CD4-positive, alpha-beta T cell treated with Interleukin-17A for 4 hours (primary cell): ENCODE data around the gene ANXA8L1.
"Not testable (repeated sequence)": the region's sequence is repeated elsewhere in the genome, so short reads cannot be mapped to it uniquely, and the experiment has no call there.

Experiments
- DNase-seq: peaks from one replicate; pipeline ENCODE4 v3.0.0-alpha.2; 2020; ENCODE audit warnings: mixed read lengths

The ANXA8L1 gene

GRCh38 chr10:46375406-46375805 is at the start of gene ANXA8L1:
TSS of gene ANXA8L1 (plus strand) at chr10:46375776. CDS start at chr10:46375852, 76 bp downstream.
- not testable (repeated sequence) for DNase-seq

DNA sequence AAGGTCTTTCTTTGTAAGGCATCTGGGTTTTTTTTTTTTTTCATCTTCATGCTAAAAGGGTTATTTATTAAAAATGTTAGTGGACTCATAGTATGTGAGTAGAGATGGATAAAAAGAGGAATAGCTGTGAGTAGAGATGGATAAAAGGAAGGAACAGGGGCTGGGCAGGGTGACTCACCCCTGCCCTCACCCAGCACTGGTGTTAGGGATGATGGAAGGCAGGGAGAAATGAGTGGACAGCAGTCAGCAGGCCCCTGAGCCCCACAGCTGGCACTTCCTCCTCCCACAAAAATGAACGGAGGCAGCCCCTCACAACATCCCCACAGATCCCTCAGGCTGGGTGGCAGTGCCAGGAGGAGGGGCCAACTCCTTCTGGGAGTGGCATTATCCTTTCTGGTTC is 49.5 kb upstream of the ANXA8L1 start:
- no peak for DNase-seq

- no peak for DNase-seq
Observed at GRCh38 chr10:46326971-46327370, 48.6 kb upstream of the ANXA8L1 start.

GRCh38 chr10:46327685-46328084 is 47.9 kb upstream of the ANXA8L1 start:
- DNase-seq, result no peak

DNA sequence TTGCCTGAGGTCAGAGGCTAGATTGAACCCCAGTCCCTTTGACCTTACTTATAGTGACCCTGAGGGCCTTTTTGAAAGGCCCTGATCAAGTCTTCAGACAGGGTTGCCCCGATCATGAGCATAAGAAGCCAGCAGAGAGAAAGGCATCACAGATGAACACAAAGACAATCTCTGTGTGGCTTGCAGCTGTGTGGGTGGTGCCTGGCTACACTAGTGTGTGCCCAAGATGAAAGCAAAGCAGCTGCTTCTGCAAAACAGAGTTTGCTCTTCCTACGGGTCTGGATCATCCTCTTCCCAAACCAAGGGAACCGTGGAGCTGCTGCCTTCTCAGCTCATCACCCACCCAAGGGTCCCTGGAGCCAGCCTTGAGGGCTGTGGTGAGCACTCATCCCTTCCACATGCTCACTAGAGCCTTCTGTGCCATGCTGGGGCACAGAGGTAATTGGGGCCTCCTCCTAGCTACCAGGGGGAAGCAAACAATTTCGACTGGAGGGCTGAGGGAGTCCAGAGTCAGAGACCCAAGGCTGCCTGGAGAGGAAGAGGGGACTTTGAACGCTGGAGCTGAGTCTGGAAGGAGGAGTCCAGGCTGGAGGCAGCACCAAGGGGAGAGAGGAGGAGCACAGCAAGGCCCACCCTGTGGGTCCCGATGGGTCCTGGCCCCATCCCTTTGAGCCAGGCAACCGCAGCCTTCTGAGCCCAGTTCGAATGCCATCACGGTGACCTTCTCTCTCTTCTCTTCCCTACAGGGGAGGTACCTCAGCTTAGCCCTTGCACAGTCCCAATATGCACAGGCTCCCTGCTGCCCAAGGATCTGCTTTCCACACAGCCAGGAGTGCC is 46.5 kb upstream of the ANXA8L1 start:
- no peak for DNase-seq

DNA sequence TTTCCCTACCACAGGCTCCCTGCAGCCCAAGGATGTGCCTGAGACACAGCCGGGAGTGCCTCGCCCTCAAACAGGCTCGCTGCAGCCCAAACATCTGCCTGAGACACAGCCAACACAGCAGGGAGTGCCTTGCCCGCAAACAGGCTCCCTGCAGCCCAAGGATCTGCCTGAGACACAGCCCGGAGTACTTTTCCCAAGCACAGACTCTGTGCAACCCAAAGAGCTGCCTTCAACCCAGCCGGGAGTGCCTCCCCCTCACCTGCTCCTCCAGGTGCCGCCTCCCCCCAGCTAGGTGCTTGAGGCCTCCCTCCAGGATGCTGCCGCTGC is 45.9 kb upstream of the ANXA8L1 start:
- no peak for DNase-seq

GRCh38 chr10:46330894-46331293 is 44.7 kb upstream of the ANXA8L1 start:
- DNase-seq, result no peak

- not testable (repeated sequence) for DNase-seq
Observed at GRCh38 chr10:46365484-46365883, 10.1 kb upstream of the ANXA8L1 start.

DNA sequence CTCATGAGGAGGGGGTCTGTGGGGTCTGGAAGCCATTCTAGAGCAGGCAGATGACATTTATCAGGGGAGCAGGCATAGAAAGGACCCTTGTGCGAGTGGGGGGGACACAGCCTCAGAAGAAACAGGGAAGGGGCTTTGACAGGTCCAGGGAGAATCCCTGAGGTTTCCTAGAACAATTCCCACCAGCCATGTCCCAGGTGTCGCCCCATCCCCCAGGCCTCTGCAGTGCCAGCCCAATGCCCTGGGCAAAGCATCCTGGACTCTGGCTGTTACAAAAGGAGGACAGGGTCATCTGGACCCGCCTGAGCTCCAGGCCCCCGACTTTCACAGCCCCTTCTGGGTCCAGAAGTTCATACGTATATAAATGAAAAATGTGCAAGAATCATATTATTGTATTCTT is 8.4 kb upstream of the ANXA8L1 start:
- DNase-seq, result not testable (repeated sequence)

DNA sequence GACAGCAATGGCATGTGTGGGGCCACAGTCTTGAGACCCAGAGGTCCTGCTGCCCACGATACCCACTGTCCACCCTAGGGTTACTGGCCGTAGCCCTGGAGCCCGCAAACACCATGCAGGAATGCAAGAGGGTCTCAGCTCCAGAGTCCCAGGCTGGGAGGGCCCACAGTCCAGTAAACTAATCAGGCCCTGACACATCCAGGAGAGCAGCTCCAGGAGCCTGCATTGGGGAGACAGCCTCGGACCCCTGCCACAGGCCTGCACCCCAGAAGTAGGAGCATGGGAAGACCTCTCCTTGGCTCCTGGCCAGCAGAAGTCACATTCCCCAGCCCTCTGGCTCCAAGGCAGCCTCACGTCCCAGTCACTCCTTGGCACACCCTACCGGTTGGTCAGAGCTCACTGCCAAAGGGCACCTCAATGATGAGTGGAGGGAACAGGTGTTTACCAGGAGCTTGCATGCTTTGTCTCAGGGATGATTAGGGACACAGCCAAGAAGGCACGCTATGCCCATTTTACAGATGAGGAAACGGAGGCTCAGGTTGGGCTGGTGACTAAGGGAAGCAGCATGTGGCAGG is 7.8 kb upstream of the ANXA8L1 start:
- not testable (repeated sequence) for DNase-seq

- DNase-seq, result not testable (repeated sequence)
Observed at GRCh38 chr10:46368956-46369355, 6.6 kb upstream of the ANXA8L1 start.

- not testable (repeated sequence) for DNase-seq
Observed at GRCh38 chr10:46374410-46374809, 1.2 kb upstream of the ANXA8L1 start.

GRCh38 chr10:46377022-46377421 is 1.4 kb downstream of the ANXA8L1 start:
- not testable (repeated sequence) for DNase-seq

DNA sequence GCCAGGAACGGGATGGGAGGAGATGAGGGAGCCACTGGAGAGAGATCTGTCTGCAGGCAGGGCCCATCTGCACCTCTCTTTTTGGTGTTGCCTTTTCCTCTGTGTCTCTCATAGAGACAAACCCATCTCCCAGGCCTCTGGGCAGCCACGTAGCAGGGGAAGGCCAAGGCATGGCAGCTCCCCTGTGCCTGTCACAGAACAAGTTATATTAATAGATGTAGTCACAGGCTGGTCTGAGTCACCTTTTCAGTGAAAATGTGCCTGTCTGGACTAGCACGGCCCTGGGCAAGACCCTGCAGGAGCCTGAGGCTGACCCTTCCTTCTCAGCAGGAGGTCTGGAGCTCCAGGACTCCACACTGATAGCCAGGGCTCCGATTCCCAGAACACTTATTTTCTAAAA is 2.1 kb downstream of the ANXA8L1 start:
- DNase-seq, result not testable (repeated sequence)

DNA sequence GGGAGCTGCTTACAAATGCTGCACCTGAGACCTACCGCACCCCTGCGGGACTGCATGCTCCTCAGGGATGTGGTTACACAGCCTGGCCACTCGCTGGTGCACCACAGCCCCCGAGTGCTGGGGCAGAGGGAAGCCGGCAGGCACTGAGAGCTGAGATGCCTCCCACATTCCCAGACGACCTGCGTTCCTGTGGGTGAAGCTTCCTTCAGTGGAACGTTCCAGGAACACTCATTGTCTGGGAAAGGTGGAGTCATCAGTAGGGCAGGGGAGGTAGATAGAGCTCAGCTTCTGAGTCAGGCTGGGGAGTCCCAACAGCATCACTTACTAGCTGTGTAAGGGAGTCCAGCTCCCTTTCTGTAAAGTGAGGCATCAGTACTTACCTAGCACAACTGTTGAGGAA is 2.5 kb downstream of the ANXA8L1 start:
- not testable (repeated sequence) for DNase-seq

GRCh38 chr10:46379233-46379848 is 3.8 kb downstream of the ANXA8L1 start:
- DNase-seq, result not testable (repeated sequence)

GRCh38 chr10:46385858-46386257 is 10.3 kb downstream of the ANXA8L1 start:
- DNase-seq, result not testable (repeated sequence)

GRCh38 chr10:46386694-46387093 is 11.1 kb downstream of the ANXA8L1 start:
- DNase-seq, result not testable (repeated sequence)

GRCh38 chr10:46387309-46387902 is 11.8 kb downstream of the ANXA8L1 start:
- DNase-seq, result not testable (repeated sequence)

- DNase-seq, result not testable (repeated sequence)
Observed at GRCh38 chr10:46391422-46391821, 15.8 kb downstream of the ANXA8L1 start.

- not testable (repeated sequence) for DNase-seq
Observed at GRCh38 chr10:46396441-46397279, 21.1 kb downstream of the ANXA8L1 start.

DNA sequence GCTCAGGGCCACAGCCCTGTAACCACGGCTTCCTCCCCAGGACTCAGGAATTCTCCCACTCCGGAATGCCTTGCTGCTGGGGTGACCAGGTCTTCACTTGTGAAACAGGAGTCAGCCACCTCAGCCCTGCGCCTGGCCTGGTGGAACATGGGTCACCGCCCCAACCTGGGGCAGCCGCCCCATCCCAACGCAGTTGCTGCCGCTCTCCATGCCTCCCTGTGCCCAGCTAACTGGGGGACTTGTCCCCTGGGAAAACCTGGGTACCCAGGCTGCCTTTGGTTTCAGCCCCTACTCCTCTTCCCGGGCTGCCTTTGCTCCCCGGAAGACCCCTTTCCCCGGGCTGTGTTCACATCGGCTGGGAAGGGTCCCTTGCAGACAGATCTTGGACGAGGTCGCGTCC is 22.2 kb downstream of the ANXA8L1 start:
- not testable (repeated sequence) for DNase-seq
